Thoracic aorta (tissue), 2 donors: ENCODE data around the gene PPP1R13B. TPM values are rescaled to one million over a fixed set of nuclear protein-coding genes. Genes with fewer than 3 reads are reported as not detected.
A peak's percentile ranks its signal among the peaks of the same experiment; 100 is the strongest.

Experiments
- ATAC-seq: fragments of 150-250 bp; one replicate; pipeline ENCODE4 v1.8.0; 2017; ENCODE audit warnings: low read depth; ENCODE audit not compliant: insufficient number of reproducible peaks, low FRiP score
- DNase-seq: peaks from one replicate; pipeline ENCODE4 v3.0.0-alpha.2; 2020; ENCODE audit warnings: low spot score
- H3K27ac ChIP-seq, 2 donors: fragments of 200-600 bp; sonication (generic); 1 replicate in 1 of 2; 2 replicates in 1 of 2; pipeline ENCODE4 v1.5.1; 2016; ENCODE audit warnings: mild to moderate bottlenecking in 2 of 2, moderate library complexity in 2 of 2
- H3K27me3 ChIP-seq: fragments of 200-600 bp; sonication (generic); replicated peaks from 2 replicates; pipeline ENCODE4 v1.6.0; 2016; ENCODE audit warnings: mild to moderate bottlenecking; ENCODE audit not compliant: insufficient read depth
- H3K36me3 ChIP-seq: fragments of 200-600 bp; sonication (generic); one replicate; pipeline ENCODE4 v1.5.1; 2016
- H3K4me1 ChIP-seq, 2 donors: fragments of 200-600 bp; sonication (generic); 1 replicate in 1 of 2; 2 replicates in 1 of 2; pipeline versions ENCODE4 v1.5.1 to v1.6.0; 2016; ENCODE audit warnings: low read depth in 2 of 2, mild to moderate bottlenecking in 1 of 2; ENCODE audit not compliant: control insufficient read depth in 1 of 2
- H3K4me3 ChIP-seq: fragments of 200-600 bp; sonication (generic); 2 replicates; pipeline ENCODE4 v1.5.1; 2016; ENCODE audit warnings: mild to moderate bottlenecking
- H3K9me3 ChIP-seq: fragments of 200-600 bp; sonication (generic); 2 replicates; pipeline ENCODE4 v1.5.1; 2016
- CTCF ChIP-seq: fragments of 200-600 bp; sonication (generic); IDR thresholded peaks from one replicate; pipeline ENCODE4 v1.5.1; 2019; ENCODE audit warnings: antibody characterized with exemption
- total RNA-seq, 2 donors: library from RNA; depleted of rRNA; stranded (reverse); fragments of >200 nt; gene quantifications; one replicate each; pipeline versions ENCODE4 v1.1.0 to v1.2.3, GENCODE V29; 2016

Gene PPP1R13B
- total RNA-seq, 2 donors from 2014 or later: 10.7 to 15.3 TPM

DNA sequence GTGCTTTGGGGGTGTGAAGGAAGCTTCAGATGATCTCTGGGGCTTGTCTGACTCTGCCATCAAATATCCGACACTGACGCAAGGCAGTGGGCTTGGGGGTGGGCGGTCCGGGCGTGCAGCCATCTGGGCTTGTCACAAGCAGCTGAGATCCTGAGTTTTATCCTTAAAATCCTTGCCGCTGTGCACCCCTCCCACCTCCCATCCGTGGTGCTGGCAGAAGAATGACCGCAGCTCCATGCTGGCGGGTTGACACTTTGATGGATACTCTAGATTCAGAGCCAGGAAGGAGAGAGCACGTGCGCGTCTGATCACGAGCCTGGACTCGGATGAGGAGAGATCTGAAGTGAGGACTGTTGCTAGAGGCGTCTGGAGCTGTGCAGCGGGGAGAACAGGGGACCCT lies 128.8 kb downstream of the PPP1R13B start:
- ATAC-seq (no peak), DNase-seq (no peak)
- Histone ChIP-seq H3K27me3 (no peaks in the 10 kb centered on the region), H3K27ac (peak overlapping the region; percentile 28 to 34), H3K4me3 (peak overlapping the region; percentile 22), H3K9me3 (no peaks in the 10 kb centered on the region), H3K4me1 (peaks cover 5 to 83% of the 10 kb centered on the region in 2 donors), H3K36me3 (no peaks in the 10 kb centered on the region)
- no peak for TF ChIP-seq CTCF

GRCh38 chr14:103716899-103717411 lies 130.4 kb downstream of the PPP1R13B start:
- ATAC-seq (no peak), DNase-seq (no peak)
- peak overlapping the region; percentile 88 for H3K4me3 ChIP-seq
- H3K4me1 ChIP-seq: peaks cover 8 to 82% of the 10 kb centered on the region in 2 donors
- H3K27ac ChIP-seq: peak overlapping the region in 1 of 2 donors; percentile 89
- no peak for TF ChIP-seq CTCF
- H3K9me3 ChIP-seq: no peaks in the 10 kb centered on the region
- H3K36me3 ChIP-seq: no peaks in the 10 kb centered on the region
- H3K27me3 ChIP-seq: no peaks in the 10 kb centered on the region

GRCh38 chr14:103716091-103716801 lies 131.1 kb downstream of the PPP1R13B start:
- no peaks in the 10 kb centered on the region for H3K9me3 ChIP-seq
- H3K27ac ChIP-seq: peak overlapping the region; percentile 64 to 89
- no peaks in the 10 kb centered on the region for H3K36me3 ChIP-seq
- DNase-seq (no peak), ATAC-seq (no peak)
- H3K4me1 ChIP-seq: peaks cover 14 to 82% of the 10 kb centered on the region in 2 donors
- no peaks in the 10 kb centered on the region for H3K27me3 ChIP-seq
- no peak for TF ChIP-seq CTCF
- H3K4me3 ChIP-seq: peak overlapping the region; percentile 88

DNA sequence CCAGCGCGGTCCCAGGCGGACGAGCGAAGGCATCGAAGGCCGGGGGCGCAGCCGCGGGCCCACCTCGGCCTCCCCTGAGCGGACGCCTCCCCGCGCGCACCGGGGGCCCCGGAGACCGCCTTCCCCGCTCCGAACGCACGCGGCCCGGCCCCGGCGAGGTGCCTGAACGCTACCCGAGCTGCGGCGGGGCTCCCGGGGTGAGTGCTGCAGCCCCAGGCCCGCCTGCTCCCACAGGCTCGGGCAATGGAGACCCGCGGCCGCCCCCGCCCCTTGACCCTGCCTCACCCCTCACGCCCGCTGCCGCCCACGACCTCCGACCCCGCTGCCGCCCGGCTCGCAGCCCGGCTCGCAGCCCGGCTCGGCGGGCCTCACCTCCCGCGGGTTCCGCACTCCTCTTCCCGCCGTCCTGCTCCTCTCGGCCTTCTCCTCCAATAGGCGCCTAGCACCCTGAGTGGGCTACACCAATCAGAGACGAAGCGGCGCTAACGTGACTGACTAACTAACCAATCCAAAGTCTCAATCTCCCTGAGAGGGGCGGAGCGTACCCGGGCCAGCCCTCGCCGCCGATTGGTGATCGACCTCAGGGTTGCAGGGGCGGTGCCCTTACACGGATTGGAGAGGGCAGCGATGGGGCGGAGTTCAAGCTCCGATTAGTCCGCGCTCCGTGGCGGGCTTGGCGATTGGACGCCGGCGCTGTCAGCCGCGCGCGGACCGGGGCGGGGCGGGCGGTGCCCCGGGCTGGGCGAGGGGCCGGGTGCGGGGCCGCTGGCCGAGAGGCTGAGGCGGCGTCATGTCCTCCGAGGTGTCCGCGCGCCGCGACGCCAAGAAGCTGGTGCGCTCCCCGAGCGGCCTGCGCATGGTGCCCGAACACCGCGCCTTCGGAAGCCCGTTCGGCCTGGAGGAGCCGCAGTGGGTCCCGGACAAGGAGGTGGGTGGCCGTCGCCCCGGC lies 132.0 kb downstream of the PPP1R13B start, which contains the start of the genes XRCC3 and ZFYVE21:
Gene XRCC3, minus strand, starts transcription at position 400 of the 949 bp plus-strand sequence. CDS start 4,364 bp downstream, outside the sequence.
Gene ZFYVE21, plus strand, starts transcription at position 759 of the 949 bp plus-strand sequence. Its CDS starts 32 bp downstream, at position 791.
- no peaks in the 10 kb centered on the region for H3K36me3 ChIP-seq
- peak within 1 kb of the TSS; percentile 88 for H3K4me3 ChIP-seq
- peak; percentile 99 for DNase-seq
- H3K27me3 ChIP-seq: no peaks in the 10 kb centered on the region
- H3K27ac ChIP-seq: peak within 1 kb of the TSS; percentile 64 to 89
- no peak for TF ChIP-seq CTCF
- peaks cover 15 to 83% of the 10 kb centered on the region in 2 donors for H3K4me1 ChIP-seq
- H3K9me3 ChIP-seq: no peaks in the 10 kb centered on the region
- peak; percentile 99 for ATAC-seq
